NCI-H446 treated with DMSO at 0.1 percent for 48 hours (cell line): ENCODE results near the gene CGRRF1.

Experiments
- DNase-seq: peaks from one replicate; lab custom pipeline; 2025; lab: John Stamatoyannopoulos, UW

The CGRRF1 gene

GRCh38 chr14:54509546-54510501 is at the start of gene CGRRF1:
Gene CGRRF1 (plus strand): TSS chr14:54509906. CDS start chr14:54509960, 54 bp downstream.
- DNase-seq, result peak; percentile 93

GRCh38 chr14:54462048-54462447 is 47.7 kb upstream of the CGRRF1 start:
- DNase-seq, result no peak

- DNase-seq, result peak; percentile 11
Measured at GRCh38 chr14:54465654-54466053, 44.1 kb upstream of the CGRRF1 start.

- DNase-seq, result no peak
Measured at GRCh38 chr14:54467280-54467679, 42.4 kb upstream of the CGRRF1 start.

- no peak for DNase-seq
Measured at GRCh38 chr14:54470701-54471100, 39.0 kb upstream of the CGRRF1 start.

GRCh38 chr14:54471641-54472040 is 38.1 kb upstream of the CGRRF1 start:
- no peak for DNase-seq

GRCh38 chr14:54472315-54472714 is 37.4 kb upstream of the CGRRF1 start:
- no peak for DNase-seq

GRCh38 chr14:54474232-54474793 is 35.4 kb upstream of the CGRRF1 start:
- no peak for DNase-seq

GRCh38 chr14:54475187-54475899 is 34.4 kb upstream of the CGRRF1 start:
- no peak for DNase-seq

GRCh38 chr14:54475911-54476310 is 33.8 kb upstream of the CGRRF1 start:
- DNase-seq, result no peak

- no peak for DNase-seq
Measured at GRCh38 chr14:54478636-54479215, 31.0 kb upstream of the CGRRF1 start.

GRCh38 chr14:54480830-54481562 is 28.7 kb upstream of the CGRRF1 start:
- no peak for DNase-seq

GRCh38 chr14:54481695-54482094 is 28.0 kb upstream of the CGRRF1 start:
- no peak for DNase-seq

- no peak for DNase-seq
Measured at GRCh38 chr14:54483073-54483745, 26.5 kb upstream of the CGRRF1 start.

GRCh38 chr14:54483846-54484245 is 25.9 kb upstream of the CGRRF1 start:
- DNase-seq, result no peak

GRCh38 chr14:54486685-54487084 is 23.0 kb upstream of the CGRRF1 start:
- no peak for DNase-seq

- DNase-seq, result peak; percentile 26
Measured at GRCh38 chr14:54487771-54488170, 21.9 kb upstream of the CGRRF1 start.

- DNase-seq, result no peak
Measured at GRCh38 chr14:54488318-54488645, 21.4 kb upstream of the CGRRF1 start.

GRCh38 chr14:54488646-54489317 is 20.9 kb upstream of the CGRRF1 start, which contains the start of gene GMFB:
Gene GMFB (minus strand): TSS chr14:54488980. CDS start chr14:54488927, 53 bp downstream.
- peak; percentile 73 for DNase-seq

GRCh38 chr14:54489318-54489683 is 20.4 kb upstream of the CGRRF1 start:
- no peak for DNase-seq
